Stimulated activated CD8-positive, alpha-beta memory T cell treated with anti-CD3 and anti-CD28 coated beads, Interleukin-4, amount 100 ng/mL, for 1 hour (primary cell): ENCODE results near the gene ITGA2B.
"Not testable (repeated sequence)": the region's sequence is repeated elsewhere in the genome, so short reads cannot be mapped to it uniquely, and the experiment has no call there.

Experiments used
- DNase-seq, 2 donors: peaks; one replicate each; pipeline ENCODE4 v3.0.0-alpha.2; 2020; ENCODE audit warnings: low read depth in 2 of 2, low spot score in 1 of 2

Gene ITGA2B

DNA sequence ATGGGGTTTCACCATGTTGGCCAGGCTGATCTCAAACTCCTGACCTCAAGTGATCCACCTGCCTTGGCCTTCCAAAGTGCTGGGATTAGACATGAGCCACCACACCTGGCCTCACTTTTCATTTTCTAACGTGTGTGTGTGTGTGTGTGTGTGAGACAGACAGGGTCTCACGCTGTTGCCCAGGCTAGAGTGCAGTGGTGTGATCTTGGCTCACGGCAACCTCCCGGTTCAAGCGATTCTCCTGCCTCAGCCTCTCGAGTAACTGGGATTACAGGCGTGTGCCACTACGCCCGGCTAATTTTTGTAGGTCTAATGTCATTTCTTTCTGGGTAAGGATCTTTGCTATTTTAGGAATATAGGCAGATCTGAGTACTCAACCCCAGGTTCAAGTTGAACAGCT, 4.7 kb upstream of the ITGA2B start:
- not testable (repeated sequence) for DNase-seq

DNA sequence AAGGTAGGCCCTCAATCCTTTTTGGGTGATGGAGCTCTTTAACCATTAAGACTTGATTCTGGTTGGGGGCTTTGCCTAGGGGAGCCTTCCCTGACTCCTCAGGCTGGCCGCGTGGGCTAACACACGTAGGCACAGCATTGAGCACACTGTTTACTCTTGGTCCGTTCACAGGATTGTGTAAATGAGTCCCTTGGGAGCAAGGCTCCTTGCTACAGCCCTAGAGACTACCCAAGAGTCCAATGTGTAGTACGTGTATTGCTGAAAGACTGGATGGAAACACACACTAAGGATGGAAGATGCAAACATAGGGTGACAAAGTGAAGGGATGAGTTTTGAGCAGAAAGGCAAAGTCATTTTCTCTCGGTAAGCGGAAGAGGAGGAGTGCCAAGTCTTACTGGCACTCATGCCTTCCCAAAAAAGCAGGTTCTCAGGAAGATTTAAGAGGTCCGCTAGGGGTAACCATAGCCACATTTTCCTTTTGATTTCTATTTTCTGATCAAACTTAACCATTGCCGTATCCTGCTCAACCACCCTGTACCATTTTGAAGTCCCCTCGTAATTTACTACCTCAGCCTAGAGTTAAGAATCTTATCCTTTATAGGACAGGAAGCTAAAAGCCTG, 911 bp upstream of the ITGA2B start:
- no peak for DNase-seq

DNA sequence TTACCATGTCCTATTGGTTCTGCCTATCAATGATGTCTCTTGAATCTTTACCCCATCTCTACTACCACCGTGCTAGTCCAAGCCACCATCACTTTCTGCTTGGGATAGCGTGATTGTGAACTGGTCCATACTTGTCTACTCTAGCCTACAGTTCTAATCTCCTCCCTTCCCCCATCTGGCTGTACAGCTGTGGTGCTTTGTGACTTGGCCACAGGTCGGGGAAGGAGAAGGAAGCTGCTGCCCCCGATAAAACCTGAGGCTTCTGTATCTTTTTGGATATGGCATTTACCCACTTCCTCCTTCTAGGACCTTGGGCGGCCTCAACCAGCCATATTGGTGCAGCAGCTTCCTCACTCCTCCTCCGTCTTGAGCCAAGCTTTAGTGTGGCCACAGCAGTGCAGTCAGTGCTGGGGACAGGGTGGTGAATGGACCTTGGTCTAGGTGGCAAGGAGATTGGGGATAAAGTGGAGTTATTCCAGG, 314 bp upstream of the ITGA2B start:
- DNase-seq, result no peak

DNA sequence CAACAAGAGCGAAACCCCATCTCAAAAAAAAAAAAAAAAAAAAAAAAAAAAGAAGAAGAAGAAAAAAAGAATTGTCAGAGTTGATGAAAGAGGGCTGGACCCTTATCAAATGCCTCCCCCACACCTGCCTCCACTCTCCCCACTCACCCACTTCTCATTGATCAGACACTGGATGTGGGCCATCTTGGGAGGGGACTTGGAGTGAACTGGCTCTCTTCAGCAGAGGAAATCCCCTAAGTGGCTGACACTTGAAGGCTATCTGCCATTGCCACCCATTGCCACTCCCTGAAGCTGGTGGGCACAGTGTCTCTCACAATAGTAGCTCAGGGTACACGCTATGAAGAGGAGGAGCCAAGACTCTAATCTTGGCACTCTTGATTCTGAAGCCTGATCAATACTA, 1.6 kb downstream of the ITGA2B start:
- no peak for DNase-seq

DNA sequence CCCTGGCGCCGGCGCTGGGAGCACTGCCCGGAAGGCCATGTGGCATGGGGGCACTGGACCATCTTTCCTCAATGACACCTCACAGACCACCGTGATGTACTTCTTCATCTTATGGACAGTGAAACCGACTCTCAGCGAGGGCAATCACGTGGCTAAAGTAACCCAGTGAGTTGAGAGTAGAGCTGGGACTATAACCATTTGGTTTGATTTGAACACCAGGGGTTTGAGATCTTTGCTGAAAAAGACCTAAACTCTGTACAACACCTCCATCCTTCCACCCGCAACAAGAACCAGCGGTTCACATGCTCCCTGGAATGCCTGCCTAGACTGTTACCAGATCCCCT, 3.3 kb downstream of the ITGA2B start:
- no peak for DNase-seq

DNA sequence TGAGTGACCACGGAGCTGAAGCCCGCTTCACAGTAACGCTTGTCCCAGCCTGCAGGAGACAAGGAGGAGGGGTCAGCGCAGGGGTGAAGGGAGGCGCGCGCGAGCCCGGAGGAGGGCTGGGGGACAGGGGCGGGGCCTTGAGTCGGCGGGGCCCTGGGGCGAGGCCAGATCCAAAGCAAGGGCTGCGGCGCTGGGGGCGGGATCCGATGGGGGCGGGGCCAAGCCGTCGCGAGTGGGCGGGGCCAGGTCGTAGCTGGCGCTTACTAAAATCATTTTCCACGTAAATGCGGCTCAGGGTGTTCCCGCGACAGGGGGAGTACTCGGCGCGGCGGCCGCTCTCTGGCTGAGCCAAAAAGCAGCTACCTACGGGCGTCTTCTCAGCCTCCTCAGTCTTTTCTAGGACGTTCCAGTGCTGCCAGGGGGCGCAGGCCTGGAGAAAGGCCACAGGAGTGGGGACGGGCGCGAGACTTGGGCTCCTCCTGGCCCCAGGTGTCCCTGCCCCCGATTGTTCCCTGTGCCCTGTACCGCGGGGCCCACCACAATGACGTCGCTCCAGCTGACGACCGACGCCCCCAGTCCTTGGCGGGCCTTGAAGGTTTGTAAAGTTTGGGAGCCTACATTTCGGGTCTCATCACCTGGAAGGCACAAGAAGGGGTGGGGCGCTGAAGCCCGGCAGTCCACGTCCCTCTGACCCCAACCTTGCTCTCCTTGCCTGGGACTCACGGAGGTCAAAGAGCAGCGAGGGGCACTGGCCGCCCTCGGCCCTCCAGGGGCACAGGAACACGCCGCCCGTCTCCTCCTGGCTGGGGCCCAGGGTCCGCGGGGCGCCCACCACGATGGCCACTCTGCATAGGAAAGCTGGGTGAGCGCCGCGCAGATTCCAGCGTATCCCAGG, 3.9 kb downstream of the ITGA2B start:
- DNase-seq, result peak; percentile 47 to 69

DNA sequence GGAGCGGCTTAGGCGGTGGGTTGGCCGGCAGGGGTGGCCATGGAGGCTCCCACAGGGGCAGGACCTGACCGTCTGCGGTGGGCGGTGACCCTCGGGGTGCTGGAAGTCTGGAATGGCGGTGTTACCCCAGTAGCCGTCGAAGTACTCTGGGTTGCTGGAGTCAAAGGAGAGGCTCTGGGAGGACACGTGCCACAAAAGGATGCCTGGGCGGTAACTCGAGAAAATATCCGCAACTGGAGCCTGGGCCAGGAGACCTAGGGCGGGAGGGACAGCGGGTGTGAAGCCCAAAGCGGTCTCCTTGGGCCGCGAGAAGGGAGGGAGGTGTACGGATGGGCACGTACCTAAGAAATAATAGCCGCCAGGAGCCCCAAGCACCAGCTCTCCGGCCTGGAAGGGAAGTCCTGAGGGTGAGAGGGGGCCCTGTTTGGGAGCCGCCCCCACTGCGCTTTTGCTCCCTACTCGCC, 4.6 kb downstream of the ITGA2B start:
- no peak for DNase-seq

DNA sequence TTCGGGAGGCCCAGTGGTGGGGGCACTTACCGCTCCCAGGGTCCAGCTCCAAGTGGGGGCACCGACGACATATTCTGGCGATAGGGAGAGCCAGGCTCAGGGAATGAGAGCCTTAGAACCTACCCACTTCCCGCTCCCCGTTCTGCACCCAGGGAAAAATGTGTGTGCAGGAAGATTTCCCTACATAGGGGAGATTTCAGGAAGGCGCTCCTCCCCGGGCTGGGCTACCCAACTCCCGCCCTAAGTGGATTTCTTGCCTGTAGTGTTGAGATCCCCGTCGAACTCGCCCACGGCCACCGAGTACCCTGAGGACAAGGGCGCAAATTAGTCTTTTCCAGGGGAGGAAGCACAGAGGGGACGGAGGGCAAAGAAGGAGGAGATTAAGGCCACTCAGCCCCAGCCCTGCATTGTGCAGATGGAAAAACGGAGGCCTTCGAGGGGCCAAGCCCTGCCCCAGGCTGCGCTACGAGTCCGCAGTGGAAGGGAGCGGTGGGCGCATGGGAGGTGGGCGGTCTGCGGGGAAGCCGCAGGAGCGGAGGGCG, 5.1 kb downstream of the ITGA2B start:
- DNase-seq, result no peak

DNA sequence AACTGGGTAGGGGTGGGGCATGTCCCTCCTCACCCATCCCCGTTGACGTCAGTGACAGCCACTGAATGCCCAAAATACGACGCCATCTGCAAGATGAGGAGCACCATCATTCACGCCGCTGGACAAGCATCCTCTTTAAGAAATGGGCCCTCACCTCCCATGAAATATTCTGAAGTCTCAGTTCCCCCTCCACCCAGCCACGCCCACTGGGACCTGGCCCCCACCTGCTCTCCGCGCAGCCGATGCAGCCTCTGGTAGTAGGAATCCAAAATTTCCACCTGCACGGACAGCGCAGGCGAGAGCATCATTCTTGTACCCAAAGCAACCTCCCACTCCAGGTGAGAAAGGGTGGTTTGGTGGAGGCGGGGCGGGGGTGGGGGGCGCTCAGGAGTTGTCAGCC, 5.6 kb downstream of the ITGA2B start:
- DNase-seq, result no peak

DNA sequence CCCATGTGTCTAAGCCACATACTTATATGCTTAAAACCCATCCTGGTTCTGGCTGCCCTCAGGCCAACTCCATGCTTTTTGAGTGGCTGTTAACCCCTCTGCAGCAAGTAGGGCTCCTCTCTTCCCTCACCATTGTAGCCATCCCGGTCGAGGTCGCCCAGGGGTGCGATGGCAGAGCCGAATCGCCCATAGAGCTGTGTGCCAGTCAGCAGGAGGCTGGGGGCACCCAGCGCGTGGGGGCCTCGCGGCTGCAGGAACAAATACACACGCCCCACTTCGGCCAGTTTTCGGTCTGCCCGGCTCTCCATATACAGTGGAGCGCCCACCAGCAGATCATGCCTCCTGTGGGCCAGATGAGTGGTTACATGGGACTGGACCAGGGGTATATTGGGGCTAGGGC, 6.1 kb downstream of the ITGA2B start:
- DNase-seq, result no peak

DNA sequence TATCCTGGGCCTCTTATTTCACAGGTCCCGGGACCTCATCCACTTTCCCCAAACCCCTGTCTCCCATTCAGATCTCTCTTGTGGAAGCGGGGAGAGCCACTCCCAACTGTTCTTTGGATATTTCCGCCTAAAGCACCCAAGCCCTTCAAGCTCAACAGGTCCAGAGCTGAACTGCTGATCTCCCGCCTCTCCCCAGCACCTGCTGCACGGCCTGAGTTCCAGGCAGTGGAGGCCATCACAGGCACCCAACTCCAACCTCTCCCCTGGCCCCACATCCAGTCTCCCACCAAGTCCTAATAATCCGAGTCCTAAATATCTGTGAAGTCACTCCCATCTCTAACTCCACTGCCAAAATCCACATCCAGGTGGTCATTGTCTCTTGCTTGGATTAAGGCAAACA, 6.5 kb downstream of the ITGA2B start:
- no peak for DNase-seq

DNA sequence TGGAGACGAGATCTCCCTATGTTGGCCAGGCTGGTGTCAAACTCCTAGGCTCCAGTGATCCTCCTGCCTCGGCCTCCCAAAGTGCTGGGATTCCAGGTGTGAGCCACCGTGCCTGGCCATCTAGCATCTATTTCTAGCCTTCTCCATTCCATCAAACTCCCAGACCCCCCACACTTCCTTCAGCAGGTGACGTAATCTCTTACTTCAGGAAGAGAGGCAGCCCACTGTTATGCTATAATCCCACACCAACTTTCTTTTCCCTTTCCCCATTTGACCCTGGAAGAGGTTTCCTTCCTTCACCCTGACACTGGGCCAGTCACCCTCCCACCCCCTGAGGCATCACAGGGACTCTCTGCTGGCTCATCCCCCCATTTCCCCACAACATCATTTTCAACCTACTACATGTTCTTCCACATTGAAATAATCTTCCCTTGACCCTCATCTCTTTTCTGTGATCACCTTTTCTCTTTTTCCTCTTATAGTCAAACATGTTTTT, 7.6 kb downstream of the ITGA2B start:
- DNase-seq, result no peak

DNA sequence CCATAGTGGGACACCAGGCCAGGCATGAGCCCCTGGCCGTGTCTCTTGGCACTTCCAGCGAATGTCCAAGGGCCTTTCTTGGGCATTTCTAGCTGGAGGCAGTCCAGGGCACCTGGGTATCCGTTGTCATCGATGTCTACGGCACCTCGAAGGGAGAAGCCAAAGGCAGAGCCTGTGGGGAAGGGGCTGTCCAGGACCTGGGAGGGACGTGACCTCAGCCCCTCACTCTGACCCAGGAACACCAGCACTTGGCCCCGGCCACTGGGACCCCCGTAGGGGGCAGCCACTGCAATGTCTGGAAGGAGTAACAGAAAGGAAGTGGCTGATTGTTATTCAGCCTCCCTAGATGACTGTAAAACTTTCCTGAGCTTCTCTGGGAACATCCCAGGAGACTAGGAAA, 8.7 kb downstream of the ITGA2B start:
- no peak for DNase-seq

DNA sequence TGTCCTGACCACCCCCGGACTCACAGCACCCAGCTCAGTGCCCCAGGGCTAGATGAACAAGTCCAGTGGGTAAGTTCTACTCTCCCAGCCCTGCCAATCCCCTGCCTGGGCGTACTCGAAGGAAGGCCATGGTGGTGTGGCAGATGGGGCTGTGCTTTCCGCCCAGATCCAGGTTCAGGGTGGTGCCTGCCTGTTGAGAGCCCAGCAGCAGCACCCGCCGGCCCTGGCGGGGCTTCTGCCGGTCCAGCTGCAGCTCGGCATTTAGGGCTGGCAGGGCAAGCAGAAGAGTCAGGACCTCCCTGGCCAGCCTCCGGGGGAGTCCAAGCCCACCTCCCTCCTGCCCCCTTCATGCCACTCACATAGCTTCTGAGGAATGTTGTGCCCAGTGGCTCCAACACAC, 9.6 kb downstream of the ITGA2B start:
- no peak for DNase-seq

DNA sequence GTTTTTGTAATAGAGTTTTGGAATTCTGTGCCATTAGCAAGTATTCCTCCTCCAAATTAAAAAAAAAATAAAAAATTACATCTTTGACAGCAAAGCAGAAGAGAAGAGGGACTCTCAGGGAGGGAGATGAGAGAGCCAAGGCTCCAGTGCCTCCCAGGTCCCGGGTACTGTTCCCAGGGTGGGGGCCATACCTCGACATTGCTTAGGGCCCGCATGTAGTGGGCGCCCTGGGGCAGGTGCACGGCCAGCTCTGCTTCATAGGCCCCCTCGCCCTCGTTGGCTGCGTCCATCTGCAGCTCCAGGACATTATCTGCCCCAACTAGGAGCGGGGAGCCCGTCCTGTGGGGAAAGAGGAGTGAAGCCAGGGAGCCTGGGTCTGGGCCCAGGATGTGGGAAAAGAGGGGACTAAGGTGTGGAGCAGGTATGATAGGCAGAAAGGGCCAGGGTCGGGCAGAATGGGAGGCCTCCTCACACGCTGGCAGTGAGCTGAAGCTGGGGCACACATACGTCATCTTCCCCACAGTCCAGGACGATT, 11.2 kb downstream of the ITGA2B start:
- no peak for DNase-seq

DNA sequence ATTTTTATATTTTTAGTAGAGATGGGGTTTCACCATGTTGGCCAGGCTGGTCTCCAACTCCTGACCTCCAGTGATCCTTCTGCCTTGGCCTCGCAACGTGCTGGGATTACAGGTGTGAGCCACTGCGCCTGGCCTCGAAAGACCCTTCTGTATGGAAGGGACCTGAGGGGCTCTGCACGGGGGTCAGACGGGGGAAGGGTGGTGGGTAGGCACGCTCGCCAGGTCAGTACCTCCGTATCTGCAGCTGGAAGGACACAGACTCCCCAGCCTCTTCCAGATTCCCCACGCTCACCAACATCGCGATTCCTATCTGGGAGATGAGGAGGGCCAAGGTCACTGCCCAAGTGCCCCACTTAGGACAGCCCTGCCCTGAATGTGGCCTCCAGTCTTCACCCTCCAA, 12.7 kb downstream of the ITGA2B start:
- no peak for DNase-seq

DNA sequence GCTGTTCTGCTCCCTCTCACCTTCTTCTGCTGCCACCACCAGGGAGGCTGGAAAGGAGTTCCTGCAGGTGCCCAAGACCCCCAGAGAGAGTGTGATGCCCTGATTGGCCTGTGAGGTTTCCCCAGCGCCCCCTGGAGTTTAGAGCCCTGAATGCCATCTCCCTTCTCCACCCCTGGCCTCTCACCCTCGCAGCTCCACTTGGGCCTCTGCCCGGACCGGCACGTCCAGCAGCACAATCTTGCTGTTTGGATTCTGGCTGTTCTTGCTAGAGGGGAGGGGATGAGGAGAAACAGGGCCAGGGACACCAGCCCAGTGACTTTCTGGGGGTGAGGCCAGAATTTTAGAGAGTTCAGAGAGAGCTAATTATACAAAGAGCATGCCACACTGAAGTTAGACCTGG, 13.3 kb downstream of the ITGA2B start:
- no peak for DNase-seq

DNA sequence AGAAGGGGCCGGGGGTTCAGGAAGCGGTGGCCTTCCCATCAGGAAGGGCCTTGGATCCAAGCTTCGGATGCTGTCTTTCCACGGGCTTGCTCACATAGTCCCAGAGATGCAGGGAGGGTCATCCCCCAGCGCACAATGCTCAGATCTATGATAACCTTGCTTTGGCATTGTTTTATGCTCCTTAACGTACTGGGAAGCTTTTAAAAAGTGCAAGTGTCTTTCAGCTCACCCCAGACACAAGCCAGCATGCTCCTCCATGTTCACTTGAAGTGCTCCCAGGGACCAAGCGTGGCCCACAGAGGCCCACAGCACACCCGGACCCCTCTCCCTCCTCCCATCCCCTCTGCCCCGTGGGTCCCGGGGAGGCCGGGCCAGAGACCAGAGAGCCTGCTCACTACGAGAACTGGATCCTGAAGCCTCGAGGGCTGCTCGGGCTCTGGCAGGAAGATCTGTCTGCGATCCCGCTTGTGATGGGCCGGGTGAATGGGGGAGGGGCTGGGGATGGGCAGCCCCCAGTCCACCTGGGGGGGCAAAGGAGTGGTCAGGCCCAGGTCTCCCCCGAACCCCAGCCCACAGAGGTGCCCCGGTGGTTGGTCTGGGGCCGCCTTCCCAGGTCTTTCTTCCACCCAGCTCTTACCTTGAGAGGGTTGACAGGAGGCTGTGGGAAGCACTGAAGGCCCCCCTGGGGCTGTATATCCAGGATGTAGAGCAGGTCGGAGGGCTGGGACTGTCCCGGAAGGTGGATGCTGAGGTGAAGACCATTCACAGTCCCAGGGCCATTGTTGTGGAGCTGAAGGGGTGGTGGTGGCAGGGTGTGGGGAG, 14.0 kb downstream of the ITGA2B start:
- DNase-seq, result no peak

DNA sequence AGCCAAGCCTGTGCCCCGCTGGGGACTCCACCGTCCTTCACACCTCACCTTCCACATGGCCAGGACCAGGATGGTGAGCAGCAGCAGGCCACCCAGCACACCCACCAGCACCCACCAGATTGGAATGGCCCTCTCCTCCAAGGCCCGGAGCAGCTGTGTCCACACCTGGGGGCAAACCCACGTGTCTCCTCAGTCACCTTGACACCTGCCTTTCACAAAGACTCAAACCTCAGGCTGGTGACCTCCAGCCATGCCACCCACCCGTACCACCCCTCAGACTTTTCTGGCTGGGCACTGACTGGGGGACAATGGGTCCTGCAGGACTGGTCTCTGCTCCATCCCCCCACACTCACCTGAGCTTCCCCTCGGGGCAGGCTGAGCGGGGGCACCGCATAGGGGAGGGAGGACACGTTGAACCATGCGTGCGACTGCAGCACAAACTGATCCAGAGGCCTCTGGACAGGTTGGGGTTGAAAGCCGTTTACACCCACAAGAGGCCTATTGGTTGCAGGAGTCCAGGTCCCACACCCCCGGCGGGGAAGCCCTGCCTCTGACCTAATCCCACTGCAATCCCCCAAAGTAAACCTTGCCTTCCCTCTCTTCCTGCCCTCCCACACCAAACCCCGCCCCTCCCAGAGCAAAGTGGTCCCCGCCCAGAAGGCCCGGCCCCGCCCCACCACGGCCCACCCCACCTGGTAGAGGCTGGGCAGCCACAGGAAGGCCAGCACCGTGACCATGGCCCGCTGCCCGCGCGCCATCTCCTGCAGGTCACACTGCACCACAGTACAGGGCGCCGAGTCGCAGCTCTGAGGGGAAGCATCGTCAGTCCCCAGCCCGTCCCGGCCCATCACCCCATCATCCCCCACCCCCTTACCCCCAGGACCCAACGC, 14.9 kb downstream of the ITGA2B start:
- DNase-seq, result no peak

DNA sequence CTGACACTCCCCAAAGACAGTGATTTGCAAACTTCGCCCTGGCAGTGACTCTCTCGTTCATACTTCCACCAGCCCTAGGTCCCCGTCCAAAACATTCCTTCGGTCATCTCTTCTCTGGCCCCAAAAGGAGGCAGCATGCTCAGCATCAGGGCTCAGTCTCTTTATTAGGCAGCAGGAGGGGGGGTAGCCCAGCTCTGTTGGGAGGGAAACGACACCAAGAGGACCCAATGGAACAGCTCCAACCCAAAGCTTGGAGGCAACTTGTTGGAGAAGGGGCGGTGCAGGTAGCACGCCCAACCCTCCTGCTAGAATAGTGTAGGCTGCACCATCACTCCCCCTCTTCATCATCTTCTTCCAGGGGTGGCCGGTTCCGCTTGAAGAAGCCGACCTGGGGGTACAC, 17.4 kb downstream of the ITGA2B start:
- no peak for DNase-seq
